GM12892 (cell line): ENCODE measurements around the gene GLT1D1.
"Not testable (repeated sequence)": the region's sequence is repeated elsewhere in the genome, so short reads cannot be mapped to it uniquely, and the experiment has no call there.

Source experiments
- DNase-seq: peaks from one replicate; pipeline ENCODE4 v3.0.0; 2011; ENCODE audit not compliant: insufficient read length
- FAIRE-seq: peaks from 2 replicates; lab custom pipeline; 2011; peaks lifted over from hg19 to GRCh38; lab: Jason Lieb, UNC
- POLR2A ChIP-seq: IDR thresholded peaks from 2 replicates; pipeline ENCODE4 v1.6.1; 2011; ENCODE audit warnings: low read depth, low read length, control low read depth
- POLR2AphosphoS5 ChIP-seq: IDR thresholded peaks from 2 replicates; pipeline ENCODE4 v1.6.1; 2011; ENCODE audit warnings: low read depth, low read length, control low read depth
- TAF1 ChIP-seq: IDR thresholded peaks from 2 replicates; pipeline ENCODE4 v1.6.1; 2011; ENCODE audit warnings: low read depth, mild to moderate bottlenecking, control low read depth, low read length, borderline replicate concordance

Gene GLT1D1

DNA sequence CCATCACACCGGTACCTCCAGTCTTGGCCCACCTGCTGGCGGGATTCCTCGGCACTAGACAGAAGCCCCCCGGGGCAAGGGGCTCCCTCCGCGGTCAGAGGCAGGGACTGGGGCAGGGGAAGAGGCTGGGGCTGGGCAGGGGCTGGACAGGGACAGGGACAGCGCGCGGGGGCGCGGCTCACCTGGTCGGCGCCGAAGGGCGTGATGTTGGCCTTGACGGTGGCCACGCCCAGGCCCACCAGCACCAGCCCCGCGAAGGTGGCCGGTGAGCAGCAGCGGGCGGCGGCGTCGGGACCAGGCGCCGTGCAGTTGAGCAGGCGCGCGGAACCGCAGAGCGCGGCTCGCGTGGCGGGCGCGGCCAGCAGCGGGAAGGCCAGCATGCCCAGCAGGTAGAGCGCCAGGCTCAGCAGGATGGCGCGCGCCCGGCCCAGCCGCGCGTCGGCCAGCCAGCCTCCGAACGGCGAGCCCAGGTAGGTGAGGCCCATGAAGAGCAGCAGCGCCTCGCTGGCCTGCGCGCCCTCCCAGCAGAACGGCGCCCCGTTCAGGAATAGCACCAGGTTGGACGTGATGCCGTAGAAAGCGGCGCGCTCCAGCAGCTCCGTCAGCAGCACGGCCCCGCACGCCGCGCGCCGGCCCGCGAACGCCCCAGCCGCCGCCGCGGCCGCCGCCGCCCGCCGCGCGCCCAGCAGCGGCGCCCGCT, 29.9 kb upstream of the GLT1D1 start:
- FAIRE-seq = no peak
- TF ChIP-seq POLR2AphosphoS5 = 0 out of 2 replicates have a peak, but pooled peaks have one; percentile 6
- 0 out of 2 replicates have a peak, but pooled peaks have one; percentile 2 for TF ChIP-seq POLR2A
- TF ChIP-seq TAF1 = no peak
- no peak for DNase-seq

DNA sequence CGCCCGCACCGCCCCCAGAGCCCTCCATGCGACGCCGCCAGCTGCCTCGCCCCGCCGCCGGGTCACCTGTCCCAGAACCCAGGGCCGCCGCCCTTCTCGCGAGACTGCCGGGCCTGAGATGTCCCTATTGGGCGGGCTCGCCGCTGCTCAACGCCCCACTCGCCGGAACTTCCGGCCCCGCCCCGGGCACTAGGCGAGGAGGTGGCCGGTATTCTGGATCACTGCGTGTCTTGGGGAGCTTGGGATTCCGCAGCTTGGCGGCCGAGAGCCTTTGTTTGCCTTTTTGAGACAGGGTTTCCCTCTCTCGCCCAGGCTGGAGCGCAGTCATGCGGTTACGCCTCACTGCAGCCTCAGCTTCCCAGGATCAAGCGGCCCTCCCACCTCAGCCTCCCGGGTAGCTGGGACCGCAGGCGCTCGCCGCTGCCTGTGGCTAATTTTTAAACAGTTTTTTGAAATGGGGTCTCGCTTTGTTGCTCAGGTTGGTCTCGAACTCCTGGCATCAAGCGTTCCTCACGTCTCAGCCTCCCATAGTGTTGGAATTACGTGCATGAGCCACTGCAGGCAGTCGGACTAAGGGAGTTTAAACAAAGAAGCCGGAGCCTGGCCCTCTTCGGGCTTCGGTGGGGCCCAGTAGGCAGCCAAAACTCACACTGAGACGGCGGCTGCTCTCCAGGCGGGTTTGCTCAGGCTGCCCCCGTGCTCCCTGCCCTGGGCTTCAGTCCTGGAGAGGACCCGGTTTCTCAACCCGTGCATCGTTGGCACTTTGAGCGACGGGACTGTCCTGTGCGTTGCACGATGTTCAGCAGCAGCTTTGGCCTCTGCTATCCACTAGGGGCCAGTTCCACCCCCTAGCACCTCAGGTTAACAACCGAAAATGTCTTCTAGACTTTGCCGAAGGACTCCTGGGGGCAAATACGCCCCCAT, 29.1 kb upstream of the GLT1D1 start, which contains the start of gene SLC15A4:
Gene SLC15A4 (minus strand): TSS at position 43 of the 924 bp plus-strand sequence. CDS start 15 bp downstream, at position 28.
- DNase-seq (peak; percentile 96), FAIRE-seq (peak; percentile 94)
- TF ChIP-seq POLR2A (peak; percentile 95), TAF1 (peak; percentile 95), POLR2AphosphoS5 (peak; percentile 93)

DNA sequence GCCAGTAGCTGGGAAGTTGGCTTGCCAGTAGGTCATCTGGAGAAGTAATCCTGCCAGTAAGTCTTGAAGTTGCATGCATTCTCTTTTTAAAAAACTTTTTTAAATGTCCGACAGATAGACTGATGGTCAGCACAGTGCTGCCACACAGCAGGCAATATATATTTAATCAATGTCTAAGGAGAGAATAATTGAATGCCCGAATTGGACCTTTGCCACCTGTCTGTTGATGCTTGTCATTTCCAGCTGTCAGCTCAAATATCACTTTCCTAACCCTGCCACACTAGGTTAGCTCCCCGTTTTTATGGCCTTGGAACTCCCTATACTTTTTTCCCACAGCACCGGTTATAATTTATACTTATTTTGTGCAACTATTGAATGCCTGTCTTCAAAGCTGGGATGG, 27.4 kb upstream of the GLT1D1 start:
- no peak for DNase-seq
- TF ChIP-seq POLR2AphosphoS5 (no peak), TAF1 (no peak)
- FAIRE-seq = no peak

DNA sequence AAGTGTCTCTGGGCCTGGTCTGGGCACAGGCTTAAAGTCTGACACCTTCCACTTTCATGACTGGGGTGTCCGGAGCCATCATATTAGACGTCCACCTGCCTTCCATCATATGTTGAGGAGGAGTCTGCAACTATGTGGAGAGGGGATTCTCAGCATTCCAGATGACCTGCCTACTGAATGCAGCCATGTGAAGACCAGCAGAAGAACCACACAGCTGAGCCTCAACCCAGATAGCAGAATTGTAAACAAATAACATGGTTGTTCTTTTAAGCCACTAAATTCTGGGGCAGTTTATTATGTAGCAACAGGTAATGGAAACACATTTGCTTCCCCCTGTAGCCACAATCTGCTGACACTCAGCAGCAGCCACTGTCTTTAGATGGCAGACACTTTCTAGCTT, 25.6 kb upstream of the GLT1D1 start:
- no peak for FAIRE-seq

DNA sequence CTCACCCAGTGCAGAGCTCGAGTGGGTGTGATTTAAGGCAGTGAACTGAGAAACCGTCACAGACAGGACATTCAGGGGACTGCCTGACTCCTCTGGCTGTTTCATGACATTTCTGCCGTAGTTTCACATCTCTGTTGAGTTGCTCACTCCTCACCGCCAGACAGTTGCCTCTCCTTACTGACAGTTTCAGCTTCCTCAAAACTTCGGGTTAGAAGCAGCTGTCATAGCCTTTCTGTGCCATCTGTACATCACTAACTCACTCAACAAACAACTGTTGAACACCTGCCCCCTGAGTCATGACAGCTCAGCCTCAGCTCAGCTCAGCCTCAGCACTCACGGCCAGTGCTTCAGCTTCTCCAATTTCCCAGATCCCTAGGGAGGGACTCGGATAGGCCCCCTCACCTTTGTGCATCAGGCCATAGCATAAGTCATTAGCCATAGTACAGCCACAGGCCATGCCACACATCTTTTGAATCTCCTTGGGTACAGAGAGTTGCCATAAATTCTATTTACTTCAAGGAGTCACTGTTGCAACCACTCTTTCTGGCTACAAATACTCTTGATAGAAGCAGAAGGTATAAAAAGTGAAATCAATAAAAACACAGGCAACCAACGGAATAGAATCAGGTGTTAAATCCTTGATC, 23.3 kb upstream of the GLT1D1 start:
- DNase-seq = peak; percentile 48
- TF ChIP-seq POLR2A (no peak), POLR2AphosphoS5 (peak; percentile 46; the same call in 1 of the 2 replicates)
- FAIRE-seq = peak; percentile 97

More for the DNA sequence above, 25.6 kb upstream of the GLT1D1 start:
- no peak for TF ChIP-seq POLR2A
- DNase-seq = no peak

DNA sequence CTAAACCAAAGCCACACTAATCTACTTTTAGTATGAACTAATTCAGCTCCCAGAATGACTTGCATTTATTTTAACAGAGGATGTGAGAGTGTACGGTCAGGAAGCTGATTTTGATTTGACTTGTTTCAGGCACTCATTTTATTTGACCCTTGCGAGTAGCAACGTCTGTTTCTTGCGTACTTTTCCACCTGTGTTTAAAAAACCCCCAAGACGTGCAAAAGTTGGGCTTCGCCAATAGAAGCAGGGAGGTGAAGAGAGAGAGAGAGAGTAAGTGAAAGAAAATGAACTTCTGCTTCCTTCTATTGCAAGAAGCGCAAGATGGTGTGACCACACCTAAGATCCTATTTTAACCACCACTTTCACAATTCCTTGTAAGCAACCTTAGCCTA, 22.8 kb upstream of the GLT1D1 start:
- FAIRE-seq = peak; percentile 92
- DNase-seq = no peak
- TF ChIP-seq POLR2A (no peak), POLR2AphosphoS5 (no peak), TAF1 (no peak)

DNA sequence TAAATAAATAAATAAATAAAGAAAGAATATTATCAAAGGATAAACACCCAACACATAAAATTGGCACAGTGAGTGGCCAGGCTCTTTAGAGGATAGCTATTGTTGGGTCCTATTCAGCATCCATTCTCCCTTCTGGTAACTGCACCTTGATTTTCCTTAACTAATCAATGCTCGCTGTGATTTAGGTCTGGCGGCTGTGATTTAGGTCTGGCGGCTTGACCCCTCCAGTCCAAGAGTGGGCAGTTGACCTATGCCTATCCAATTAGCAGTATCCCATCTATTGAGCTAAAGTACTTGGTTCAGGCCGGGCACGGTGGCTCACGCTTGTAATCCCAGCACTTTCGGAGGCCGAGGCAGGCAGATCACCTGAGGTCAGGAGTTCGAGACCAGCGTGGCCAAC, 19.9 kb upstream of the GLT1D1 start:
- DNase-seq (no peak), FAIRE-seq (no peak)
- TF ChIP-seq POLR2A (no peak), POLR2AphosphoS5 (no peak), TAF1 (no peak)

DNA sequence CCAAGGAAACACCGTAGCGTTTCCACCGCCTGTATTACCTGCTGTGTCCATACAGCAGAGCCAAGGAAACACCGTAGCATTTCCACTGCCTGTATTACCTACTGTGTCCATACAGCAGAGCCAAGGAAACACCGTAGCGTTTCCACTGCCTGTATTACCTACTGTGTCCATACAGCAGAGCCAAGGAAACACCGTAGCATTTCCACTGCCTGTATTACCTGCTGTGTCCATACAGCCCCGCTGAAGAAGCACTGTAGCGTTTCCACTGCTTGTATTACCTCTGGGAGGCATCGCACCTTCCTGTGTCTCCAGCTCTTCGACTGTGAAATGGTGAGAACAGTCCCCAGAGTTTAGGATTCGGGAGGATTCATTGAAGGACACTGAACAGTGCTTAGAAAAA, 13.4 kb upstream of the GLT1D1 start:
- not testable (repeated sequence) for DNase-seq, FAIRE-seq

DNA sequence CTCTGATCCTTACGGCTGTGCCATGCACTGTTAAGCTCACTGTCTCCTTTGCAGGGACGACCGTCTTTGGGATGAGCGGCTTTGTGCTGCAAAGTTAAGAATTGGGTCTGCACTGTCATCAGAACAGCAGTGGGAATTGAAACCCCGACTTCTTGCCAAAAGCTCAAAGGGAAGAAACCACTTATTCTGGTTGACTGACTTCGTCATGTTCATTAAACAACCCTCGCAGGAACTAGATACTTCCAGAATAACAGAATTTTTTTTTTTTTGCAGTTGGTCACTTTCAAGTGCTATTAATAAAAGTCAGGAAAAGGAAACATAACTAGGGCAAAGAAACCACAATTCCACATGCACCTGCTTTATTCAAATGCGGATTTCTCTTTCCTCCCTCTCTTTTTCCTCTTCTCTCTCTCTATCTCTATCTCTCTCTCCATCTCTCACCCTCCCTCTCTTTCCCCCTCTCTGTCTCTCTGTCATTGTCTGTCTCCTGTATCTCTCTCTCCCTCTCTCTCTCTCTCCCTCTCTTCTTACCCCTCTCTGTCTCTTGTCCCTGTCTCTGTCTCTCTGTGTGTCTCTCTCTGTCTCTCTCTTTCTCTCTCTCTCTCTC, 12.3 kb upstream of the GLT1D1 start:
- FAIRE-seq (no peak), DNase-seq (no peak)
- no peak for TF ChIP-seq POLR2A
- TF ChIP-seq TAF1 = no peak
- TF ChIP-seq POLR2AphosphoS5 = no peak

DNA sequence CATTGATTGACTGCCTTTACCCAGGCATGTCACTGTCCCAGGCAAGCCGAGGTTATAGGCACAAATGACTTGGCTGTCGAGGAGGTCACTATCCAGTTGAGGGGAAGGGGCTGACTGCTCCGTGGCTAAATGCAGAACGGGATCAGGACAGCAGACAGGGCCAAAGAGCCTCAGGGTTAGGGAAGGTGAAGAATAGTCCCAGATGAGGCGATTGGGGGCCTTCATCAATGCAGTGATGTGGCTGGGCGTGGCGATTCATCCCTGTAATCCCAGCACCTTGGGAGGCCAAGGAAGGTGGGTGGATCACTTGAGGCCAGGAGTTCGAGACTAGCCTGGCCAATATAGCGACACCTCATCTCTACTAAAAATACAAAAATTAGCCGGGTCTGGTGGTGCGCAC, 10.7 kb upstream of the GLT1D1 start:
- no peak for DNase-seq
- TF ChIP-seq POLR2A (no peak), POLR2AphosphoS5 (no peak), TAF1 (no peak)
- no peak for FAIRE-seq

DNA sequence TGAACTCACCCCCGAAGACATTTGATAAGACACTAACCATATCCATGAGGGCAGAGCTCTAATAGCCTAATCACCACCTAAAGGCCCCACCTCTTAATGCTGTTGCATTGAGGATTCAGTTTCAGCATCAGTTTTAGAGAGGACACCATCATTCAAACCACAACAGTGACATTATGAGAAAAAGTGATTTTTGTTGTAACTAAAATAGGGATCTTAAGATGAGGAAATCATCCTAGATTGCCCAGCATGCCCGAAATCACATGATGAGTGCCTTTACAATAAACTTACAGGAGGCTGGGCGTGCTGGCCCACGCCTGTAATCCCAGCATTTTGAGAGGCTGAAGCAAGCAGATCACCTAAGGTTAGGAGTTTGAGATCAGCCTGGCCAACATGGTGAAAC, 9.7 kb upstream of the GLT1D1 start:
- TF ChIP-seq POLR2AphosphoS5 (no peak), POLR2A (no peak), TAF1 (no peak)
- DNase-seq (no peak), FAIRE-seq (peak; percentile 30)
